GM10266 (cell line): ENCODE data around the gene EDEM3.
"Not testable (repeated sequence)": the region's sequence is repeated elsewhere in the genome, so short reads cannot be mapped to it uniquely, and the experiment has no call there.

ENCODE experiments used
- DNase-seq: peaks from one replicate; pipeline ENCODE4 v3.0.0; 2012; ENCODE audit errors: extremely low spot score
- CTCF ChIP-seq: IDR thresholded peaks from 2 replicates; pipeline ENCODE4 v1.5.1; 2012; ENCODE audit warnings: mild to moderate bottlenecking, low read depth; ENCODE audit not compliant: control insufficient read depth, insufficient read depth; ENCODE audit errors: missing control alignments

The EDEM3 gene

GRCh38 chr1:184792450-184792969 is 37.9 kb upstream of the EDEM3 start:
- TF ChIP-seq CTCF = no peak
- no peak for DNase-seq

GRCh38 chr1:184791550-184791900 is 36.9 kb upstream of the EDEM3 start:
- no peak for DNase-seq
- TF ChIP-seq CTCF = no peak

- no peak for DNase-seq
- no peak for TF ChIP-seq CTCF
Measured at GRCh38 chr1:184790642-184791549, 36.2 kb upstream of the EDEM3 start.

- TF ChIP-seq CTCF = no peak
- no peak for DNase-seq
Measured at GRCh38 chr1:184789884-184790283, 35.2 kb upstream of the EDEM3 start.

GRCh38 chr1:184788970-184789369 is 34.3 kb upstream of the EDEM3 start:
- no peak for DNase-seq
- TF ChIP-seq CTCF = no peak

GRCh38 chr1:184785529-184785928 is 30.9 kb upstream of the EDEM3 start:
- TF ChIP-seq CTCF = no peak
- no peak for DNase-seq

- DNase-seq = not testable (repeated sequence)
Measured at GRCh38 chr1:184783723-184784122, 29.1 kb upstream of the EDEM3 start.
